ENCODE data around the gene CDH23.

CDH23 gene

GRCh38 chr10:71660313-71660712, 263.6 kb downstream of the CDH23 start:
- DNase-seq (ENCODE audit: low read depth): no peak

GRCh38 chr10:71661060-71661622, 264.4 kb downstream of the CDH23 start:
- no peak for DNase-seq (ENCODE audit: low read depth)

GRCh38 chr10:71661779-71662336, 265.1 kb downstream of the CDH23 start:
- DNase-seq (ENCODE audit: low read depth): no peak

- no peak for DNase-seq (ENCODE audit: low read depth)
Observed at GRCh38 chr10:71663311-71663710, 266.6 kb downstream of the CDH23 start.

GRCh38 chr10:71664585-71664984, 267.9 kb downstream of the CDH23 start:
- no peak for DNase-seq (ENCODE audit: low read depth)

DNA sequence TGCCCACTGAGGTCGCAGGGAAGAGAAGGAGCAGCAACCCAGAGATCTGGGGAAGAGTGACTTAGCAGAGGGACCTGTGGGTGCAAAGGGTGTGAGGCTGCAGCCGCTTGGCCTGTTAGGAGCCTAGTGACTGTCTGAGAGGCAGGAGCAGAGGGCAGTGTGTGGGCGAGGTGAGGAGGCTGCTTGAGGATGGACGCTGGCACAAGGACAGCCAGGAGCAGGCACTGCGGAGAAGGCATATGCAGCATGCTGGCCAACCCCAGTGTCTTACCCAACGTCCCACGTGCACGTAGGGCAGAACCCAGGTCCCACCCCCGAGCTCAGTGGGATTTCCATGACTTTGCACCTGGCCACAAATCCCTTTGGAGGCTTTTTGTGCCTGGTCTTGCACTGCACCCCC, 268.7 kb downstream of the CDH23 start:
- DNase-seq (ENCODE audit: low read depth): no peak

GRCh38 chr10:71666639-71667386, 270.1 kb downstream of the CDH23 start:
- no peak for DNase-seq (ENCODE audit: low read depth)

DNA sequence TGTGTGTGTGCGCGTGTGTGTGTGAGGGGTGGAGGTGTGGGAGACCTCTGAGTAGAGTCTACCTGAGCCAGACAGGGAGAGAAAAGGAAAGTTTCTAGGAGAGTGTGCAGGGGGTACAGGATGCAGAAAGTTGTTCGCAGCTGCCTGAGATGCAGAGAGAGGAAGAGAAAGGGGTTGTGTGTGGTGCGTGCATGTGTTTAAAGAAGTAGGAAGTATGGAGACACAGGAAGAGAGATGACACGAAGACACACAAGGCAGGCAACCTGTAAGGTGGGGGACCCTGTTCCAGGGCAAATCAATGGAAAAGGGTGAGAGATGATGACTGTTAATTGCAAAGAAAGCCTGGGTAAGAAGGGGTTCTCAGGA, 270.6 kb downstream of the CDH23 start:
- DNase-seq (ENCODE audit: low read depth): no peak

- no peak for DNase-seq (ENCODE audit: low read depth)
Observed at GRCh38 chr10:71671994-71672946, 275.6 kb downstream of the CDH23 start.

DNA sequence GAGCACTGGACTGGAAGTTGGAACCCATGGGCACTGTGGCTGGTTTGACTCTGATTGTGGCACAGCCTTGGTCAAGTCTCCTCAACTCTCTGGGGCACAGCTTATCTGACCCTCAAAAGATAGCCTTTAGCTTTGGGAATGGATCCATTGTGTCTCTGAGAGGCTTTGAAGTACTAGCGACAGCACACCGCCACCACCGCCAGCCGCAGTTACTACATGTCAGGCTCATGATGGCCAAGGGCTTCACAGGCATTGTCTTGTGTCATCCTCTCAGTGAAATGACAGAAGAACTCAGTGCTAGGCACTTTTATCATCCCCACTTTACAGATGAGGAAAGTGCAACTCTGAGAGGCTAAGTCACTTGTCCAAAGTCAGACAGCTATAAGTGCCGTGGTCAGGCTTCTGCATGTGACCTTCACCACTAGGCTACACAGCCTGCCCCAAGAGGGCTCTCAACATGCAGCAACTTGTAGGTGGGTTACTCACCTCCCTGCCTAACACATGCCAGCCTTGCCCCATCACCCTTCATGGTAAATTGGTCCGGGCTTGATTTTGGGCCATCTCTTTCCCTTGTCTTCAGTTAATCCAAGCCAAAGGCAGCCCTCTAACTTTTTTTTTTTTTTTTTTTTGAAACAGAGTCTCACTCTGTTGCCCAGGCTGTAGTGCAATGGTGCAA, 278.7 kb downstream of the CDH23 start:
- DNase-seq (ENCODE audit: low read depth): no peak

- DNase-seq (ENCODE audit: low read depth): no peak
Observed at GRCh38 chr10:71677261-71677660, 280.5 kb downstream of the CDH23 start.

GRCh38 chr10:71678057-71678805, 281.5 kb downstream of the CDH23 start:
- no peak for DNase-seq (ENCODE audit: low read depth)

DNA sequence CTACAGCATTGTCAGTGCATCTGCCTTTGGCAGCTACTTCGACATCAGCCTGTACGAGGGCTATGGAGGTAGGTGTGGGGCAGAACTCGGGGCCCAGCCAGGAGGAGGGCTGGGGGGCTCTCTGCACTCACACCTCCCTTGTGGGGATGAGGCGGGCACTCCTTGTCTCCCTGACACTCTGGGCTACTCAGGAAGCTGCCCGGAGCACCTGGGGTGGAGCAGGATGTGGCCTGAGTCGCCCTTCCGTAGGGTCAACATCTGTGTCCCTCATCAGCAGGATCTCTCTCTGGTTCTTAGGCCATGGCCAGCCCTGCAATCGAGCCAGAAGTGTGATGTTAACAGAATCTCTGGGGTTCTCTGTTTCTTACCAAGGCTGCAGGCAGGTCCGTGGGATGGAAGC, 282.7 kb downstream of the CDH23 start:
- DNase-seq (ENCODE audit: low read depth): no peak

DNA sequence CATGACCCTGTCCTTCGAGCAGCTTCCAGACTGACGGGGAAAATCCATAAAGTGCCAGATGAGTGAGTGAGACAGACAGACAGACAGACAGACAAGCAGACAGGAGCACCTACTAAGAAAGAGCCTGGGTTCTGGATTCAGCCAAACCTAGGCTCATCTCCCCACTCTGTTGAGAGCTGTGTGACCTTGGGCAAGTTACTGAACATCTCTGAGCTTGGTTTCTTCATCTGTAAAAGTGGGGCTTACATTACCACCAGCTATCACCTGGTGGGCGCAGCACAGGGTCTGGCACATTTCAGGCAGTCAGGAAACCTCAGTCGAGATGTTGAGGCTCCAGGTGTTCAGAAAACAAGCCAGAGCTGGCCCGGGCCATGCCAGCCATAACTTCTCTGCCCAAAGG, 285.3 kb downstream of the CDH23 start:
- DNase-seq (ENCODE audit: low read depth): no peak

DNA sequence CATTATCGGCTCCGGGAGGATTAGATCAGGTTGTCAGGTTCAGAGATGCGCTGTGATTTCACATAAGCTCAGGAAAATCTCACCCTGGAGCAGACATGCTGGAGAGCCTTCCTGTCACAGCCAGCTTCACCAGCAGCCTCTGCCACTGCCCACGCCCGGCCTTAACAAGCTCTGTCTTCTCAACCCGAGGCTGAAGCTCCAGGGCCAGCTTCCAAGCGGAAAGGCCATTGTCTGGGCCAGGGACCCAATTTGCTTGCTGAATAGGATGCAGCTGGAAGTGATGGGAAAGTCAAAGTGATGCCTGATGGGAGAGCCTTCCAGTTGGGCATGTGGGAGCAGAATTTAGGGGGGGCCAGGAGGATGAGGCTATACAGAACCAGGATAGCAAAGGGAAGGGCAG, 286.6 kb downstream of the CDH23 start:
- no peak for DNase-seq (ENCODE audit: low read depth)

DNA sequence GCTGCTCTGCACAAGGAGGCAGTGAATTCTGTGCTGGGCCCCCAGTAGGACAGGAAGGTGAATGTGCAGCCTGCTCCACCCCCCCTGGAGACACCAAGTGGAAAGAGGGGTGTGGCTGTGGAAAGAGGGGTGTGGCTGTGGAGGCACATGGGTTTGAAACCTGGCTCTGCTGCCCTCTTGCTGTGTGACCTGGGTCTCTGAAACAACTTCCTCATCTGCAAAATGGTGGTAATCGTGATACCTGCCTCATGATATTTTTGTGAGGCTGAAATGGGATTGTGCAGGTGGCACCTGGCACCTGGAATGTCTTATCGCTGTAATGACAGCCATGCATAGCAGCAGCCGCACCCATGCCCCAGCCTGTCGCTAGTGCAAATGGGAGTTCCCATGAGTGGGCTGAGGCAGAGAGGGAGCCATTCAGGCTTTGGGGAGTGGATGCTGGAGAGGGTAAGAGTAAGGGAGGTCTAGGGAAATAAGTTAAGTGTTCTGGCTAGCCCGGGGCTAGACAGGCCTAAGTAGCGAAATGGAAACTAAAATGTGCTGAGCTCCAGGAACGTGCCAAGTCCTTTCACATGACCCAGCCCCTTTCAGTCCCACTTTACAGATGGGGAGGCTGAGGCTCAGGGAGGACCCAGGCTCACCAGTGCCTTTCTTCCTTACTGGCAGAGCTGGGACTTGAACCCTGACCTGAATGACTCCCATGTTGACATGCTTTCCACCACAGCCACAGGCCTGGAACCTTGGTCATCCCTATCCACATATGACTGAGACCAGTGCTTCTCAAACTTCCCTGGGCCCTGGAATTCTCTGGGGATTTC, 287.8 kb downstream of the CDH23 start:
- no peak for DNase-seq (ENCODE audit: low read depth)

DNA sequence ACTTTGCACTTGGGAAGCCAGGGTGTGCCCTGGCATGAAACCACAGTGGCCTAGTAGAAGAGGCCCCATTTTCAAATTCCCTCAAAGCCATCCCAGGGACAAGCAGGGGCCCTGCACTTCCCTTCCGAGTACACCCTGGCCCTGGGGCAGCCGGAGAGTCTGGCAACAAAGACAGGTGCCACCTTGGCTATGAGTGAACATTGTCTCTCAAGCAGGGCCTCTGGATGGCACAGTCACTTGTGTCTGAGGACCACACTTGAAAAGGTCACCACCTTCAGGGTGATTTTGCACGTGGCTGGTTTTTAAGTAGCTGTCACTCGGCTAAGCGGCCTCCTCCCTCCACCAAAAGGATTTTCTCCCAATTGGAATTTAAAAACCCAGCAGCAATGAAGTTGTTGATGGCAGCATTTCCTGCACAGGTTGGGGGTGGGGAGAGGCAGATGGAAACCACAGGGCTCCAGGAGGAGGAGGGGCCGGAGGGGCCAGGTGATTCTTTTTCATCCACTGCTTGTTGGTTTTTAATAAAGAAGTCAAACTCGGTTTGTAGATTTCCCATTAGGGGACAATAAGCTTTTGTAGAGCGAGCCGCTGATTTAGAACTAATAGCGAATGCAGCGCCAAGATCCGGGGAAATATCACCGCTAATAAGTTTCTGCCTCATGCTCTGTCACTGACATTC, 289.0 kb downstream of the CDH23 start:
- no peak for DNase-seq (ENCODE audit: low read depth)

DNA sequence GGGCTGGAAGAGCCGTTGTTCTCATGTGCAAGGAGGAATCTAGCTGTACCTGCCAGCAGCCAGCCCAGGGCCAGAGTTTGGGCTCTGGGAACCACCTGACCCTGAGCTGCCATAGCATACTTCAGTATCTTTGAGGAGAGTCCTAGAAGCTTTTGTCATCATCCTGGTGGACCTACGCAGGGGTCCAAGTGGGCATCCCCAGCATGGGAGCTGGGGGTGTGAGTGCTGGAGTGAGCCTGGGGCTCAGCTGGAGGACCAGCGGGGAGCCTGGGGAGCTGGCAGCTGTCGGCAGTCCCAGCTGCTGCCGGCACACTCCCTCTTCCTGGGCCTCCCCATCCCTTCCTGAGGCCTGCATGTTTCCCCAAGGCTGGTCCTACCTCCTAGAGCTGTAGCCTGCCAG, 290.4 kb downstream of the CDH23 start:
- no peak for DNase-seq (ENCODE audit: low read depth)

DNA sequence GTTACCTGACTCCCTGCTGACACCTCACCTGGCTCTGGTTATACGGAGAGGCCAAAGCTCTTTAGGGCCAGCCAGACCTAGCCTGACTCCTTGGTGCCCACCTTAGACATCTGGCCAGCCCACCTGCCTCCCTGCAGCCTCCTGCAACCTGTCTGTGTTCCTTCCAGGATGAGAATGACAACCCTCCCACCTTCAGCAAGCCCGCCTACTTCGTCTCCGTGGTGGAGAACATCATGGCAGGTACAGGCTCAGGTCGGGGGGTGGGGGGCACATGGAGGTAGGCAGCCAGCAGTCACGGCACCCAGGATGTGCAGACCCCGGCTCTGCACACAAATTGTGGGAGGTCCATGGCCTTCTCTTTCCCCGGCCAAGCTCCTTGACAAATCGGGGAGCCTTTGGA, 290.8 kb downstream of the CDH23 start:
- DNase-seq (ENCODE audit: low read depth): no peak

DNA sequence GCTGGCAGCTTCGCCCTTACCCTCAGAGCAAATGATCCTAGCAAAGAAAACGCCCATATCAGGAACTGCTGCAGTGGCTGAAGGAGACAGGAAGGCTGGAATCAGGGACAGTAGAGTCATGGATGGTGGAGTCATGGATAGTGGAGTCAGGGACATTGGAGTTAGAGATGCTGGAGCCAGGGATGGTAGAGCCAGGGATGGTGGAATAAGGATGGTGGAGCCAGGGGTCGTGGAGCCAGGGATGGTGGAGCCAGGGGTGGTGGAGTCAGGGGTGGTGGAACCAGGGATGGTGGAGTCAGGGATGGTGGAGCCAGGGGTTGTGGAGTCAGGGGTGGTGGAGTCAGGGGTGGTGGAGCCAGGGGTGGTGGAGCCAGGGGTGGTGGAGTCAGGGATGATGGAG, 291.5 kb downstream of the CDH23 start:
- DNase-seq (ENCODE audit: low read depth): no peak

Measured in stimulated activated CD8-positive, alpha-beta memory T cell treated with anti-CD3 and anti-CD28 coated beads, Interleukin-12 subunit alpha, Interleukin-12 subunit beta, amount 100 ng/mL, for 4 hours (primary cell).